Brain pericyte (primary cell): ENCODE measurements around the gene AKAP5.

ENCODE experiments used
- DNase-seq: peaks from one replicate; pipeline ENCODE4 v3.0.0-alpha.2; 2012; ENCODE audit warnings: low read depth, low spot score

Gene AKAP5

DNA sequence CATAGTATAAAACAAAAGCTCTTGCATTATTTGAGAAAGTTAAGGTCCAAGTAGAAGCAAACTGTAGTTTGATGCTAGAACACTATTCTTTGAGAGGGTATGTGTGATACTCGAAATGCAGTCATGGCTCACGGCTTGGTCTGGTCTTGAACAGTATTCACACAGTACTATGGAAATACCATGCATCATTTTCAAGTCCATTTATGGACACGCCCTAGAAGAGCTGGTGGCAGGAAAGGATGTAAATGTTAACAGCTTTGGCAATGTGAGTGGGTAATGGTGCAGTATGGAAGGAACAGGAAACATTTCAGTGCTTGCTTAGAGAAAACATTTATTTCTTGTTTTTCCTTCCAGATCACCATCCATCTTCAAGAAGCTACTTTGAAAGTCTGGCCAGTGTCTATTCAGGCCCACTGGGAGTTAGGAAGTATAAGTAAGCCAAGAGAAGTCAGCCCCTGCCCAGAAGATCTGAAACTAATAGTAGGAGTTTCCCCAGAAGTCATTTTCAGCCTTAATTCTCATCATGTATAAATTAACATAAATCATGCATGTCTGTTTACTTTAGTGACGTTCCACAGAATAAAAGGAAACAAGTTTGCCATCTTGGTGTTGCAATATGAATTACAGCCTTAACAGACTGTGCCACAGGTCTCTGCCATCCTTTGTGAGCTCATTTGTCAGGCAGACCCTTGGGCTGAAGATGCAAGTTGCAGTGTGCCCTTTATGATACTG lies 5.7 kb upstream of the AKAP5 start:
- no peak for DNase-seq

DNA sequence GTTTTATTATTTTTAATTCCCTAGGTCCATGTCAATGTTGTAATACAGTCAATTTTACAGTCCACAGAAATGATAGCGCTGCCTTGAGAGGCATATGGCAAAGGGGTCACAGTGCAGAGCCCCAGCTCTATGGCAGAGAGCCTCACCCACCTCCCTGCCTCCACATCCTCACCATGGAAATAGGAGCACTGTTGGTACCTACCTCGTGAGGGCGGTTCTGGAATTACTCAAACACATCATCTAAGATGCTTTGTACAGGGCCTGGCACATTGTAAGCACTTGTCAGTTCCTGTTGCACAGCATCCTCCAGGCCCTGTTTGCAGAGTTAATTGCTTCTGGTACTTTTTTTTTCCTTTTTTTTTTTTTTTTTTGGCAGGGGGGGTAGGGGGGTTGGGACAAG lies 4.1 kb upstream of the AKAP5 start:
- no peak for DNase-seq

DNA sequence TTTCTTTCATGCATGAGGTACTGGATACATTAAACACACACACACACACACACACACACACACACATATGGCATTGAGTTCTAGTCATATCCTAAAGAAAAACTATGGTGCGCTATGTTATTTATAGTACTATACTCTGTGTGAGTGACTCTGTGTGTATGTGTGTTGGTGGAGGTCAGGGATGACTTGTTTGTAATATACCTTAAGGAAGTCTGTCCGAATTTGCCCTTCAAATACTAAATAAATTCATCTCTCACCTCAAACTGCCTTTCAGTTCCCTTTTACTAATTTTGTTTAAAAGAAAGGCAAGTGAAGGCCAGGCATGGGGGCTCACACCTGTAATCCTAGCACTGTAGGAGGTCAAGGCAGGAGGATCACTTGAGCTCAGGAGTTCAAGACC lies 2.1 kb upstream of the AKAP5 start:
- DNase-seq: no peak

DNA sequence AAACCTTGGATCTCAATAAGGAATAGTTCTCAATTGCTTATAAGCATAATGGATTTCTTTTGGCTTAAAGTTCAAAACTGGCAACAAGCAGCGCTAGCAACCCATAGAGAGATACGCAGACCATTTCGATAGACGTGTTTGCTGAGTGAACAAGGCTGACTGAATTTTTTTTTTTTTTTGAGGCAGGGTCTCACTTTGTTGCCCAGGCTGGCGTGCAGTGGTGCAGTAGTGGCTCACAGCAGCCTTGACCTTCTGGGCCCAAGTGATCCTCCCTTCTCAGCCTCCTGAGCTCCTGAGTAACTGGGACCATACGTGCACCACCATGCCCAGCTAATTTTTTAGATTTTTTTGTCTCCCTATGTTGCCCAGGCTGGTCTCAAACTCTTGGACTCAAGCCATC lies 1.4 kb upstream of the AKAP5 start:
- DNase-seq: no peak

DNA sequence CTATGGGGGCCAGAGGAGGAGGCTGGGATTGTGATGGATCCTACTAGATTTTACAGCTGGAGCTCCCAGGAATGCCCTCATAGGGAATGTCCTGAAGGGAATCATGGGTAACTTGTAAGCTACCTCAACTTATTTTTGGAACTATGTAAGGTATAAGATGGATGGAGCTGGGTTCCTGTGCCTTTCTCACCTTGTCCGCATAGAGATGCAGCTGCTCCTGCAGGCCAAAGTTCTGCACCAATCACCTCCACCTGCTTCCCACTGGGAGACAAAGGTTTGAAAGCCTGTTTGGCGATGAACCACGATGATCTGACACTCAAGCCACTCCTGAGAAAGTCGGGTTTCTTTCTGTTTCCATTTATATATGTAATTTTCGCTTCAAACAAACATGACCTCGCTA lies 648 bp upstream of the AKAP5 start:
- no peak for DNase-seq

DNA sequence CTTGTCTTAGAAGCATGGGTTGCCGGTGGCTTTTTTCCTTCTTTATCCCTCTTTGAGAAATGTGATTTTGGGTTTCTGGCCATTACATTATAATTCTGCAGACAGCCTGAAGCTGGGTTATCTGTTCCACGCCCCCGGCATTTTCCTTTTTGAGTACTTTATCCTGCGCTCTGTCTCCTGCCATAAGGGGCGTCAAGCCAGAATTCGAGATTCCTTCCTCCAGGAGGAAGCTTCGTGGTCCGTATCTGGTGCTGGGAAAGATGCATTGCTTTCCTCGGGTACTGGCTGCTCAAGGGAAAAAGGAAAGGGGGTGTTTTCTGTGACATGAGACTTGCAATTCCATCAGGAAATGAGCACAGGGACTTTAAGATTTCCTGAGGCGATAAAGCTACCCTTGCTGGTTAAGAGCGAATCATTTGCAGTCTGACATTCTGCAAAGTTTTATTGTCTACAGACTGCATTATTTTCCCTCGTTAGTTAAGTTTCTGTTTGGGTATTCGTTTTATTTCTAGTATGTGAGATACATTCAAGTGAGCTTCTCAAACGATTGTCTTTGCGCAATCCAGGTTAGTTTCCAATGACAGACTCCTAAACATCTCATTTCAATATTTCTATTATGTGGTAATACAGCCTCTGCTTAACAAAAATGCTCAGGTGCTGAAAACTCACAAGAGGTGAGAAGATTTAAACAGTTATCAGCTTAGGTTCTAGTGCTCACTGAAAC lies 694 bp downstream of the AKAP5 start:
- DNase-seq: no peak

DNA sequence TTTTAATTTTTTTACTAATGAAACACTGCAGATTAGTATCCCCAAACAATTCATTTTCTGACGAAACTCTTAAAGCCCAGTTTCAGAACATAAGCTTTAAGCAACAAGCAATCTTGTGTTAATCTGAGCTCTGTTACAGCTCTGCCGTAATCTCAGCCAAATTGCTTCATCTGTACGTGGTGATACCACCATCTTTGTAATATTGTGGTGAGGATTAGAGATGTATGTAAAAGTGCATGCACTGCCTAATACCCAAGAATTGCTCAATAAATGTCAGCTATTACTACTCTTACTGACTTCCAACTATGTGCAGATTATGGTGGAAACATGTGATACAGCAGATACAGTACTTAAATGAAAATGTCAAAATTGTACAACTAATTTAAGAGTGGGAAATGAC lies 1.8 kb downstream of the AKAP5 start:
- no peak for DNase-seq

DNA sequence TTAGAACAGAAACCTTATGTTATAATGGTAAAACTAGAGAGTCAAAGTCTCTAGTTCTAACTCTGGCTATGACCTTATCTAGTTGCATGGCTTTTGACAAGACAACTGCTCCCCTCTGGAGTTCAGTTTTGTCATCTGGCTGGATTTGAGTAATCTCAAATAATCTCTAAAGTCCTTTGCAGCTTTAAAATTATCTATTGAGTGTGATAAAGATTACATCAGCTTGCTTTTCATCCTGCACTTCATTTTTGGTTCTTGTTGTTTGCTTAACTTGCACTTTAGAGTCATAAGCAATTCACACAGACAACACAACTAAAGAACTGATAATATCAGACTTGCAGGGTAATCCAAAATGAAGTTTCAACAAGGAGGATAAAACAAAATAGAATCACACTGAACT lies 2.3 kb downstream of the AKAP5 start:
- no peak for DNase-seq

DNA sequence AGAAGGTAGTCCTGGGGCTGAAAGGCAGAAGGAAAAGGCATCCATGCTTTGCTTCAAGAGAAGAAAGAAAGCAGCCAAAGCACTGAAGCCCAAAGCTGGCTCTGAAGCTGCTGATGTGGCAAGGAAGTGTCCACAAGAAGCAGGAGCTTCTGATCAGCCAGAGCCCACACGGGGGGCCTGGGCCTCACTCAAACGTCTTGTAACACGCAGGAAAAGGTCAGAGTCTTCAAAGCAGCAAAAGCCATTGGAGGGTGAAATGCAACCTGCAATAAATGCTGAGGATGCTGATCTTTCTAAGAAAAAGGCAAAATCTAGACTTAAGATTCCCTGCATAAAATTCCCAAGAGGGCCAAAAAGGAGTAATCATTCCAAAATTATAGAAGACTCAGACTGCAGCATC lies 3.2 kb downstream of the AKAP5 start:
- DNase-seq: no peak

DNA sequence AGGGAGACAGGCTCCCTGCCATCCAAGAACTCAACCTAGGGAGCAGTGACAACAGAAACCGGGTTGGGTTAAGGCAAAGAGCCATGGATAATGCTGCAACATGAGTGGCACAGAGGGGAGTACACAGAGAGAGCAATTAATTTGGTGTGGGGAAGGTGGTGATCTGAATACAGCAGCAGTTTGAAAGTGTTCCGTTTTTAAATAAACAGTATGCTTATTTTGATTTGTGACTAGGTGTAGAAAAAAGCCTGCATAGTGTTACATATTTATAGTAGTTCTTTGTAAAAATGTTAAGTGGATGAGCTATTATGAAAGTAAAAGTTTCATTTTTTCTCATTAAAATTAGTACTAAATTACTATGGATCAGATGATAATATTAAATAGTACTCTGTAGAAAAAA lies 8.7 kb downstream of the AKAP5 start:
- DNase-seq: no peak

DNA sequence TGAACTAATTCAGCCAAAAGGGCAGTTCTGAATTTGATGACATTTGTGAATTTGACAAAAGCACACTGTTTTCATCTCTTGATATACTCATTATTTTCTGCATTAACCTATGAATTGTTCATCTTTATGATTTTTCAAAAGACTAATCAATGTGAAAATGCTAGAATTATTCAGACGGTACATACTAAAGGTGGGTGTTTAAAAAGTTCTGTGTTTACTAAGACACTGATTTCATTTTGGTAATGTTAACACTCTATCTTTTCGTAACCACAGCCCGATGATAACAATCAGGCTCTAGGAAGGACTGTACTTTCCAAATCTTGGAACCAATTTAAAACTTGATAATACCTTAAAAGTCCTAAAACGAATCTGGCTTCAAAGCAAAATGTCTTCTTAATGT lies 9.4 kb downstream of the AKAP5 start:
- DNase-seq: no peak

DNA sequence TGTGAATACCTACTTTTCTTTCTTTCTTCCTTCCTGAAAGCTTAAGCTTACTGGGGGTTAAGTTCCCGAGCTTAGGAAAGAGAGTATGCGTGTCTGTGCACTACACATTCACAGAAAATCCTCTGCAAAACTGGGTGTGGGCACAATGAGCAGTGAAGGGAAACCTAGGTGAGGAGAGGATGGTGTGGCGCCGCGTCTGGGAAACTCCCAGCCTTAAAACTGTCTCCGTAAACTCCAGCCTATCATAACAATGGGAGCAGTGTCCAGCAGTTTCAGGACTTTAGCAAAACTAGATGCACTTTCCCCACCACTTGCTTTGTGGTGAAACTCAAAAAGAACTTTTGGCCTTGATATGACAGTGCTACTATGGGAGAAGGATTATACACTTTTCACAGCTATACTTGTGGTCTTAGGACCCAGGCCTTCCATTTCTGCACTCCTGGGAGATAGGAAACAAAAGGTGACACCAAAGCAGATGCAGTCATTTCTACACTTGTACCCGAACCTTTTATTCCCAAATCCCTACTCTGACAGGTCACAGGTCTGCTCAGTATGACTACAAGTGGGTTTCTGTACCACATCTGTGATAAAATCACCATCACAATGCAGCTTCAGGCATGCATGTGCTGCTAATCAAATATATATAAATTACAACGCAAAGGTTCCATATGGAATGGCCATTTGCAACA lies 10.4 kb downstream of the AKAP5 start:
- DNase-seq: no peak

DNA sequence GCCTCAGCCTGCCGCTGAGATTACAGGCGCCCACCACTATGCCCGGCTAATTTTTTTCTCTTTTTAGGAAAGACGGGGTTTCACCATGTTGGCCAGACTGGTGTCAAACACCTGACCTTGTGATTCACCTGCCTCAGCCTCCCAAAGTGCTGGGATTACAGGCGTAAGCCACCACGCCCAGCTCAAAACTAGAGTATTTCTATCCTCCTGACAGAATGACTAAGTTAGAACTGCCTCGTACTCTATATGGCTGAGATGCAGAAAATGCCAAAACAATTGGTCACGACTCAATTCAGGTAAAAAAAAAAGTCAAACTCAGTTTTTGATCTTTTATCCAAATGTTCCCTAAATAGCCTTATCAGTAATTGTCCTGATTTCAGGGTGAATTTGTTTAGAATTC lies 11.1 kb downstream of the AKAP5 start:
- no peak for DNase-seq

DNA sequence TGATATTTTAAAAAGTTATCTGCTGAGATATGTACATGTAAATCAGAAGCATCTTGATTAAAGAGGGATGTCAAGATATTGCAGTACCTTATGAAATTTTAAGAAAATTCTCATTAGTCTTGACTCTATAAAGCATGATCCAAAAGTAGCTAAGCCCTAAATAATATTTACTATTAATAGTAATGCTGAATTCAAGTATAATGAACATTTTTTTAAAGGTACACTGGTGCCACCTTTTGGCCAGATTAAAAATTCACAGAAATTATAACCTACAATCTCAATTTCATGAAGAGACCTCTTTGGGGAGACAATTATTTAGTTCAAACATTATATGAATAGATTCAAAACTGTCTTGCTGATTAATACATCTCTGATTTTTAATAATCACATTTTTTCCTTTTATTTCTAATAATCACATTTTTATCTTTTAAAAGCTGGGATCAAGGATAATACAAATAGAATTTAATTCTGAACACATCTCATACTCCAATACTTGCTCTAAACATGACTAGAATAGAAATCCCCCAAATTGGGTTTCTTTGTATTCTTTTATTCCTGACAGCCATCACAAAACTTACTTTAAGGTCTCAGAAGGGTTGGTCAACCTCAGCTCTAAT lies 13.4 kb downstream of the AKAP5 start:
- DNase-seq: no peak

DNA sequence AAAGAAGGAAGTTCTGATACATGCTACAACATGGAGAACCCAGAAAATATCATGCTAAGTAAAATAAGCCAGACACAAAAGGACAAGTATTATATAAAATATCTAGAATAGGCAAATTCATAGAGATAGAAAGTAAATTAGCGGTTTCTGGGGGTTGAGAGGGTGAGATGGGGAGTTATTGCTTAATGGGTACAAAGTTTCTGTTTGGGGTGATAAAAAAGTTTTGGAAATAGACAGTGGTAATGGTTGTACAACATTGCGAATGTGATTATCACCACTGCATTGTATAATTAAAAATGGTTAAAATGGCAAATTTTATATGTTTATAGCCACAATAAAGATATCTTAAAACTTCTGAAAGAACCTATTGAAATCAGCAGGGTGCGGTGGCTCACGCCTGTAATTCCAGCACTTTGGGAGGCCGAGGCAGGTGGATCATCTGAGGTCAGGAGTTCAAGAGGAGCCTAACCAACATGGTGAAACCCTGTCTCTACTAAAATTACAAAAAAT lies 23.3 kb downstream of the AKAP5 start:
- no peak for DNase-seq

DNA sequence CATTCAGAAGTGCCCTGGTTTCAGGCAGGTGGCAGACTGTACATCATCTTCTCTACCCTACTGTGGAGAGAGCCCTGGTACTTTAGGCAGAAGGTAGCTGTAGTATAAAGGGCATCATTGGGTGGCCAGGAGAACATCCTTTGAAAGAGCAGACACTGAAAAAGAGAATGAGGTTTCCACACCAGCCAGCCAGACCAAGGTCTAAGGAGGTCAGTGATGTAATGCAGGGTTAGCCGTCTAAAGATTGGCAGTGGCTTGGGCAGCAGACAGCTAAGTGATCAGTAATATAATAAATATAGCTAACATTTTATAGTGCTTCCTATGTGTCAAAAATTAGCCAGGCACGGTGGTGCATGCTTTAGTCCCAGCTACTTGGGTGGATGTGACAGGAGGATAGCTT lies 26.3 kb downstream of the AKAP5 start:
- no peak for DNase-seq

DNA sequence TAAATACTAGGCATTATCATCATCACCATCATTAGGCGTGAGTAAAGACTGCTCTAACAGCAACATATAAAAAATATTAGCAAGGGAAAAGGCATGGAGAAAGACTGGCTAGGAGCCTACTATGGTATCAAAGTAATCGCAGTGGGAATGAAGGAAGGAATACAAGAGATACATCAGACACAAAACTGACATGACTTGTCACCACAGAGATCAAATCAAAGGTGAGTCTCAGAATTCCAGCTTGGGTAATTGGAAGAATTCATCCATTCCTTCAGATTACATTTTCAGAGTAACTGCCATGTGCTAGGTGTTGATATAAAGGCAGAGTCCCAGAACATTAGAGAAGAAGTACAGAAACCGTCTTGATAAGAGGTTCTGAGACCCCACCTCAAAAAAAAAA lies 28.2 kb downstream of the AKAP5 start:
- DNase-seq: no peak

DNA sequence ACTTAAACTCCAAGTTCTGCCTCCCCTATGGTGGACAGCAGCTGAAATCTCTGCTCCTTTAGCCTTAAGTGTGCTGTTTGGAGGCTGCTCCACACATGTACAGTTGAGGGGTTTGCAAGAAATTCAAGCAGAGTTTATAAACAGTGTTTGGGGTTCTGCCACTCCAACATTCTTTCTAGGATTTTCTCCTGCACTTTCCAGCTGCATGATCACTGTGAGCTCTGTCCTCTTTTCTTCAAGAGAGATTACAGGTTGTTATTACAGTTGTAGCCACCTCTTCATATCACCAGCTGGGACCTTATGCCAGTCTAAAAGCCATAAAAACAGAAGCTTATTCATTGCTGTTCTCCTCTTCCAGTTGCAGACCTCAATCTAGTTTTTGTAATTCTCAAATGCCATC lies 30.0 kb downstream of the AKAP5 start:
- no peak for DNase-seq

DNA sequence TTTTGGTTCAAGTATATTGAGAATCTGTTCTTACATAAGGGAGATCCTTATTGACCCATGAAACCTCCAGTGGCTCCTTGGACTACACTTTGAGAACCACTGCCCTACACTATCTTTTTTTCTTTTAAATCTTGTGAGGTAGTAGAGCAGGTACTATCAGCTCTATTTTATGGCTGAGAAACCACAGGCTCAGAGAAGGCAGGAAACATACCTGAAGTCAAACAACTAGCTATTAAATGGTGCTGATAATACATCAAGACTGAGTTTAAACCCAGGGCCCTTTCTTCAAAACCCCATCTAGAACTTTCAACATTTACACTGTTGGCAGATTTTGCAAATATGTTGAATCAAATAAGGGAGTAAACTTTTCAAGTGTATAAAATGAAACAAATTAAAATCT lies 31.5 kb downstream of the AKAP5 start:
- DNase-seq: no peak

DNA sequence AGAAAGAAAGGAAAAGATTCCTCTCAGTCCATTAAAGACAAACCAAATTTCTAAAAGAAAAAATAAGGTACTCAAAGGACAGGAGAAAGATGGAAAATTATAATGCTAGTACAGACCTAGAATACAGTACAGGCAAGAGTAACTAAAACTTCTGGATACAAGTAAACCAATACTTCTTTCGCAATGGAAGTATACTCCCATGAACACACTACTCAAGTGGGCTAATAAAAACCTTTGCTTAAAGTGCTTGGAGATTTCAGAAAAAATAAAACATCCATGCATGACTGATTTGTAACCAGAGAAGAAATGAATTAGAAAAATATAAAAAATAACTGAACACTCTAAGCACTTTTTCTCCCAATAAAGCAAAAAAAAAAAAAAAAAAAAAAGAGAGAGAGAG lies 34.8 kb downstream of the AKAP5 start:
- no peak for DNase-seq

DNA sequence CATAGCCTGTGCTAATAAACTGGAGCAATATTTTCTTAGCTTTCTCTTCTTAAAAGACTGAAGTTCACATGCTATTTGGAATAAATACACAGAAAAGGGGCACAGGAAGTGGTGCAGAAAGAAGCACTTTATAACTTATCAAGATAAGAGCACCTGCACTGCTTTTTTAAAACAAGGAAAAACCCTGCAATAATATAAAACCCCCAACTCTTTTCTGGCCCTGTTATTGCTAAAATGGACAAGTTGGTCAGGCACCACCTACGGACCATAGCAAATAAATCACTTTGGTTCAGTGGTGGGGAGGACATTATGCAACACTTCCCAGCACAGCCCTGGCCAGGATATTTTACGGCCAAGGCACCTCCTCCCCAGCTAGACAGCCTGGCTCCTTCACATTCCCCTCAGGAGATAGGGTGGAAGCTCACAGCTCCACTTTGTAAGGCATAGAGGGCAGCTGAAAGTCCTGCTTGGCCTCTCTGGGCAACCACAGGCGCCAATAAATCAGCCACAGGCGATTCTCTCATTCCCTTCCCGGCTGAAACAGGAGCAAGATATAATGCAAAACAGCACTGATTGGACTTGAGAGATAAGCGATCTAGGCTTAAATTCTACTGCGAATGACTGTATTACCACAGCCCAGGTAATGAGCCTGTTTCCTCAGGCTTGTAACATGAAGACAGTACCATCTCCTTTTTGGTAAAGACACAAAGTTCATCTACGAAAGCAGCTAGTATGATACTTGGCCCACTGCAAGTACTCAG lies 36.3 kb downstream of the AKAP5 start:
- no peak for DNase-seq

DNA sequence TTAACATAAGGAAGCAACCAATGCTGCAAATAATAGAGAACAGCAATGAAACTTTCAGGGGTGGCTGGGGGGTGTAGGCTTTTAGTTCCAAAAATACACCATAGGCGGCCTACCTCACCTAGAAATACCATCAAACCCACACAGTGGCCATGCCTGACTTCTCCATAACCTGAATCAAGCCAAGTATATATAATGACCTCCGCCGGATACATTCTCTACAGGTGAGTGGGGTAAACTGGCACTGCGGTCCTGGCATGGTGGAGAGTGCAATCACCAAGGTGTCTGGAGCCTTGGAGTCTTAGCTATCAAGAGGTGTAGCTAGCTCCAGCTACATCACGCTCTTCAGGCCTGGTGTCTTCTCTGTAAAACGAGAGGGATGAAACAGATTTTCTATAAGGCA lies 37.2 kb downstream of the AKAP5 start:
- DNase-seq: no peak
